ENCODE results near the gene CPEB4. TPM values are rescaled to one million over a fixed set of nuclear protein-coding genes. Genes with fewer than 3 reads are reported as not detected.

CPEB4 gene
- total RNA-seq, 2 donors from 2014 or later = 9.4 to 11.3 TPM

GRCh38 chr5:173872957-173873305 is 15.2 kb upstream of the CPEB4 start:
- WGBS, 2 experiments (ENCODE audit: insufficient coverage in 1 of 2, insufficient read length in 1 of 2) = 90 to 93% methylated on average over 3 to 9 of the region's 9 CpGs
- no peak overlapping the region for H3K9ac ChIP-seq (ENCODE audit: extremely low read depth, low read length, poor library complexity, severe bottlenecking)

GRCh38 chr5:173873306-173873922 is 14.7 kb upstream of the CPEB4 start:
- no peak for TF ChIP-seq CTCF (conservative IDR thresholded peaks at IDR 0.05)
- Mint-ChIP-seq H3K9me3 (no peaks in the 10 kb centered on the region), H3K4me3 (no peak overlapping the region), H3K27ac (no peak overlapping the region), H3K4me1 (peaks cover 11% of the 10 kb centered on the region), H3K27me3 (ENCODE audit: insufficient read depth) (no peaks in the 10 kb centered on the region), H3K36me3 (ENCODE audit: low read depth) (no peaks in the 10 kb centered on the region)
- no peak overlapping the region for H3K4me3 ChIP-seq (ENCODE audit: low read length)
- 88 to 92% methylated on average over 2 to 4 of the region's 4 CpGs for WGBS, 2 experiments (ENCODE audit: insufficient coverage in 1 of 2, insufficient read length in 1 of 2)
- no peaks in the 10 kb centered on the region for H3K36me3 ChIP-seq (ENCODE audit: control insufficient read depth, insufficient read depth, low read length)
- no peak overlapping the region for H3K9ac ChIP-seq (ENCODE audit: extremely low read depth, low read length, poor library complexity, severe bottlenecking)
- H3K27ac ChIP-seq (ENCODE audit: low read depth, low read length) = no peak overlapping the region
- H3K4me1 ChIP-seq (ENCODE audit: control insufficient read depth, insufficient read depth, low read length) = no peaks in the 10 kb centered on the region
- H3K9me3 ChIP-seq (ENCODE audit: control insufficient read depth, low read length) = no peaks in the 10 kb centered on the region
- H3K27me3 ChIP-seq (ENCODE audit: control insufficient read depth, insufficient read depth, low read length, poor library complexity, severe bottlenecking) = no peaks in the 10 kb centered on the region
- no peak for DNase-seq

More at GRCh38 chr5:173872957-173873305, 15.2 kb upstream of the CPEB4 start:
- Mint-ChIP-seq H3K27ac (no peak overlapping the region), H3K4me1 (peaks cover 13% of the 10 kb centered on the region), H3K9me3 (no peaks in the 10 kb centered on the region), H3K36me3 (ENCODE audit: low read depth) (no peaks in the 10 kb centered on the region), H3K27me3 (ENCODE audit: insufficient read depth) (no peaks in the 10 kb centered on the region), H3K4me3 (no peak overlapping the region)
- H3K27me3 ChIP-seq (ENCODE audit: control insufficient read depth, insufficient read depth, low read length, poor library complexity, severe bottlenecking) = no peaks in the 10 kb centered on the region
- no peak overlapping the region for H3K27ac ChIP-seq (ENCODE audit: low read depth, low read length)
- H3K36me3 ChIP-seq (ENCODE audit: control insufficient read depth, insufficient read depth, low read length) = no peaks in the 10 kb centered on the region
- no peaks in the 10 kb centered on the region for H3K4me1 ChIP-seq (ENCODE audit: control insufficient read depth, insufficient read depth, low read length)
- H3K9me3 ChIP-seq (ENCODE audit: control insufficient read depth, low read length) = no peaks in the 10 kb centered on the region
- no peak overlapping the region for H3K4me3 ChIP-seq (ENCODE audit: low read length)
- no peak for DNase-seq
- no peak for TF ChIP-seq CTCF (conservative IDR thresholded peaks at IDR 0.05)

GRCh38 chr5:173875189-173875588 is 13.0 kb upstream of the CPEB4 start:
- Mint-ChIP-seq H3K36me3 (ENCODE audit: low read depth) (no peaks in the 10 kb centered on the region), H3K4me1 (peaks cover 7% of the 10 kb centered on the region), H3K27ac (no peak overlapping the region), H3K9me3 (no peaks in the 10 kb centered on the region), H3K4me3 (no peak overlapping the region), H3K27me3 (ENCODE audit: insufficient read depth) (no peaks in the 10 kb centered on the region)
- Histone ChIP-seq H3K4me3 (ENCODE audit: low read length) (no peak overlapping the region), H3K9ac (ENCODE audit: extremely low read depth, low read length, poor library complexity, severe bottlenecking) (no peak overlapping the region), H3K4me1 (ENCODE audit: control insufficient read depth, insufficient read depth, low read length) (no peaks in the 10 kb centered on the region), H3K27me3 (ENCODE audit: control insufficient read depth, insufficient read depth, low read length, poor library complexity, severe bottlenecking) (no peaks in the 10 kb centered on the region), H3K9me3 (ENCODE audit: control insufficient read depth, low read length) (no peaks in the 10 kb centered on the region), H3K27ac (ENCODE audit: low read depth, low read length) (no peak overlapping the region), H3K36me3 (ENCODE audit: control insufficient read depth, insufficient read depth, low read length) (no peaks in the 10 kb centered on the region)
- WGBS, 2 experiments (ENCODE audit: insufficient coverage in 1 of 2, insufficient read length in 1 of 2) = 91 to 97% methylated on average over 1 of the region's 1 CpG
- DNase-seq = no peak
- no peak for TF ChIP-seq CTCF (conservative IDR thresholded peaks at IDR 0.05)

Measured in endodermal cell (in vitro differentiated cells).